ENCODE measurements around the gene RAB4B.

- TF ChIP-seq ATF2 (tag by site-specific recombination; IDR thresholded peaks at IDR 0.05; ENCODE audit: low read depth) (no peak), CTCF (tag by site-specific recombination; IDR thresholded peaks at IDR 0.05) (no peak), ZBTB49 (tag by site-specific recombination; IDR thresholded peaks at IDR 0.05; ENCODE audit: low read depth) (no peak), WT1 (tag by site-specific recombination; IDR thresholded peaks at IDR 0.05) (no peak)
These were observed 22.8 kb upstream of the RAB4B start for GRCh38 chr19:40755248-40755624.
